OCI-LY1 (cell line): ENCODE results near the gene BLMH.

Source experiments
- H2AFZ ChIP-seq: fragments of 200-600 bp; sonication (generic), shearing (Covaris generic); 2 replicates; pipeline ENCODE4 v1.6.0; 2014; ENCODE audit warnings: antibody characterized with exemption, mild to moderate bottlenecking, low read length
- H3F3A ChIP-seq: fragments of 200-600 bp; sonication (generic), shearing (Covaris generic); 2 replicates; pipeline ENCODE4 v1.6.0; 2014; ENCODE audit warnings: mild to moderate bottlenecking, antibody characterized with exemption, low read length, moderate library complexity; ENCODE audit not compliant: insufficient read depth
- H3K27ac ChIP-seq: fragments of 200-600 bp; sonication (generic); 2 replicates; pipeline ENCODE4 v1.5.1; 2014; ENCODE audit warnings: low read length, mixed run types, mild to moderate bottlenecking, low read depth; ENCODE audit not compliant: poor library complexity, severe bottlenecking
- H3K27me3 ChIP-seq: fragments of 200-600 bp; sonication (generic); 2 replicates; pipeline ENCODE4 v1.6.0; 2014; ENCODE audit warnings: antibody characterized with exemption, mild to moderate bottlenecking, low read length, moderate library complexity; ENCODE audit not compliant: insufficient read depth
- H3K36me3 ChIP-seq: fragments of 200-600 bp; sonication (generic); 2 replicates; pipeline ENCODE4 v1.6.1; 2014; ENCODE audit warnings: mild to moderate bottlenecking, antibody characterized with exemption, low read length, moderate library complexity, mixed read lengths; ENCODE audit not compliant: insufficient read depth
- H3K4me1 ChIP-seq: fragments of 200-600 bp; sonication (generic); 2 replicates; pipeline ENCODE4 v1.5.1; 2014; ENCODE audit warnings: mild to moderate bottlenecking, low read length, moderate library complexity; ENCODE audit not compliant: insufficient read depth, severe bottlenecking
- H3K4me2 ChIP-seq: fragments of 200-600 bp; sonication (generic), shearing (Covaris generic); 2 replicates; pipeline ENCODE4 v1.6.1; 2014; ENCODE audit warnings: low read length
- H3K4me3 ChIP-seq: fragments of 200-600 bp; sonication (generic); 2 replicates; pipeline ENCODE4 v1.5.1; 2014; ENCODE audit warnings: low read length, low read depth, mild to moderate bottlenecking, mixed read lengths; ENCODE audit not compliant: poor library complexity, severe bottlenecking
- H3K79me2 ChIP-seq: fragments of 200-600 bp; shearing (Covaris generic); 2 replicates; pipeline ENCODE4 v1.6.1; 2016; ENCODE audit warnings: mixed run types, low read length, mixed read lengths; ENCODE audit not compliant: insufficient read depth
- H3K9ac ChIP-seq: fragments of 200-600 bp; sonication (generic), shearing (Covaris generic); 2 replicates; pipeline ENCODE4 v1.6.1; 2014; ENCODE audit warnings: mild to moderate bottlenecking, low read length, mixed read lengths
- H3K9me2 ChIP-seq: fragments of 200-600 bp; sonication (generic), shearing (Covaris generic); 2 replicates; pipeline ENCODE4 v1.6.1; 2014; ENCODE audit warnings: low read depth, mild to moderate bottlenecking, low read length, mixed read lengths
- H3K9me3 ChIP-seq: fragments of 200-600 bp; shearing (Covaris generic); 2 replicates; pipeline ENCODE4 v1.6.1; 2014; ENCODE audit warnings: low read length, mixed read lengths
- H4K20me1 ChIP-seq: fragments of 200-600 bp; sonication (generic), shearing (Covaris generic); 2 replicates; pipeline ENCODE4 v1.6.0; 2016; ENCODE audit warnings: mild to moderate bottlenecking, low read length; ENCODE audit not compliant: insufficient read depth
- EZH2 ChIP-seq: fragments of 200-600 bp; sonication (generic), shearing (Covaris generic); IDR thresholded peaks from 2 replicates; pipeline ENCODE4 v1.8.0; 2017; ENCODE audit warnings: borderline replicate concordance, mixed run types, mild to moderate bottlenecking, antibody characterized with exemption, low read length, moderate library complexity, mixed read lengths
- TF ChIP-seq, protein P1 (sequence below): fragments of 200-600 bp; sonication (generic), shearing (Covaris generic); IDR thresholded peaks from 2 replicates; pipeline ENCODE4 v1.5.1; 2017; ENCODE audit warnings: mild to moderate bottlenecking, antibody characterized with exemption, low read length, moderate library complexity, mixed read lengths

The BLMH gene

GRCh38 chr17:30324723-30325122 lies 33.0 kb upstream of the BLMH start:
- Histone ChIP-seq H3K4me1 (peaks cover 71% of the 10 kb centered on the region), H3K9me3 (no peaks in the 10 kb centered on the region), H4K20me1 (no peaks in the 10 kb centered on the region), H3K4me3 (peak overlapping the region; percentile 34), H2AFZ (no peak overlapping the region), H3K4me2 (peak overlapping the region; percentile 57), H3K27me3 (no peaks in the 10 kb centered on the region), H3K79me2 (no peaks in the 10 kb centered on the region), H3F3A (no peaks in the 10 kb centered on the region), H3K27ac (peak overlapping the region; percentile 97), H3K36me3 (no peaks in the 10 kb centered on the region), H3K9me2 (no peaks in the 10 kb centered on the region), H3K9ac (peak overlapping the region; percentile 53; the same call in 1 of the 2 replicates)
- no peak for TF ChIP-seq EZH2
- TF ChIP-seq, protein P1, sequence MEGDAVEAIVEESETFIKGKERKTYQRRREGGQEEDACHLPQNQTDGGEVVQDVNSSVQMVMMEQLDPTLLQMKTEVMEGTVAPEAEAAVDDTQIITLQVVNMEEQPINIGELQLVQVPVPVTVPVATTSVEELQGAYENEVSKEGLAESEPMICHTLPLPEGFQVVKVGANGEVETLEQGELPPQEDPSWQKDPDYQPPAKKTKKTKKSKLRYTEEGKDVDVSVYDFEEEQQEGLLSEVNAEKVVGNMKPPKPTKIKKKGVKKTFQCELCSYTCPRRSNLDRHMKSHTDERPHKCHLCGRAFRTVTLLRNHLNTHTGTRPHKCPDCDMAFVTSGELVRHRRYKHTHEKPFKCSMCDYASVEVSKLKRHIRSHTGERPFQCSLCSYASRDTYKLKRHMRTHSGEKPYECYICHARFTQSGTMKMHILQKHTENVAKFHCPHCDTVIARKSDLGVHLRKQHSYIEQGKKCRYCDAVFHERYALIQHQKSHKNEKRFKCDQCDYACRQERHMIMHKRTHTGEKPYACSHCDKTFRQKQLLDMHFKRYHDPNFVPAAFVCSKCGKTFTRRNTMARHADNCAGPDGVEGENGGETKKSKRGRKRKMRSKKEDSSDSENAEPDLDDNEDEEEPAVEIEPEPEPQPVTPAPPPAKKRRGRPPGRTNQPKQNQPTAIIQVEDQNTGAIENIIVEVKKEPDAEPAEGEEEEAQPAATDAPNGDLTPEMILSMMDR: no peak

DNA sequence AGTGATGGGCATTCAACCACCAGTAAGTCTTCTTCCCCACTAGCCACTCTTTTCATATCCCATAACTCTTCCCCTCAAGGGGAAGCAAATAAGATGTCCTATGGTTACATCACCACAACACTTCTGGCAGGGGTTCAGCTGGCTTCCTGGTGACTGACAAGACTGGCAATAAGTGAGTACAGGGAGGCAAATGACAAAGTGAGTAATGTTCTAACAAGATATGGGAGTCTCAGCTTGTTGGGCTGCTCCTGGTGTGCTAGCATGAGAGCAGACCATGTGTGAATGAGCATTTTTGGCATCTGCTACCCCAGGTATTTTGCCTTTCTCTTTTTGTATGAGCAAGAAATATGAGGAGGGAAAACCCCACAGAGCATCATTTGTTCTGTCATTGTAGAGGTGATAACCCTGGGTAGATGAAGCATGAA lies 32.2 kb upstream of the BLMH start:
- Histone ChIP-seq H3K9me3 (no peaks in the 10 kb centered on the region), H3K4me3 (peak overlapping the region; percentile 34), H3K4me2 (peak overlapping the region; percentile 57), H3K9me2 (no peaks in the 10 kb centered on the region), H3K36me3 (no peaks in the 10 kb centered on the region), H3K9ac (peak overlapping the region; percentile 53), H4K20me1 (no peaks in the 10 kb centered on the region), H3K27ac (peak overlapping the region; percentile 97), H3F3A (no peaks in the 10 kb centered on the region), H3K79me2 (no peaks in the 10 kb centered on the region), H2AFZ (no peak overlapping the region), H3K4me1 (peaks cover 75% of the 10 kb centered on the region), H3K27me3 (no peaks in the 10 kb centered on the region)
- no peak for TF ChIP-seq EZH2
- TF ChIP-seq, protein P1: no peak

- Histone ChIP-seq H2AFZ (no peak overlapping the region), H3K36me3 (no peaks in the 10 kb centered on the region), H3K79me2 (no peaks in the 10 kb centered on the region), H3K27me3 (no peaks in the 10 kb centered on the region), H4K20me1 (no peaks in the 10 kb centered on the region), H3K4me1 (peaks cover 78% of the 10 kb centered on the region), H3K27ac (peak overlapping the region; percentile 97), H3K9me3 (no peaks in the 10 kb centered on the region), H3K4me3 (peak overlapping the region; percentile 34), H3K4me2 (peak overlapping the region; percentile 57), H3K9ac (peak overlapping the region; percentile 53), H3F3A (no peaks in the 10 kb centered on the region), H3K9me2 (no peaks in the 10 kb centered on the region)
- TF ChIP-seq, protein P1: no peak
- TF ChIP-seq EZH2: no peak
Observed at GRCh38 chr17:30323262-30323894, 31.6 kb upstream of the BLMH start.
